Measurements from ENCODE around the gene PIP.

GRCh38 chr7:143130541-143130940 is 1.3 kb upstream of the PIP start:
- TF ChIP-seq POLR2A (IDR thresholded peaks at IDR 0.05) (no peak), CTCF (IDR thresholded peaks at IDR 0.05) (no peak)
